Prostate gland (tissue), 2 donors: ENCODE measurements around the gene YWHAQ.

Source experiments
- CTCF ChIP-seq, 4 experiments: fragments of 200-600 bp in 2 of 4; fragments of 450-650 bp in 2 of 4; sonication (generic) in 2 of 4; IDR thresholded peaks; 1 replicate in 3 of 4; 2 replicates in 1 of 4; pipeline ENCODE4 v1.5.1; 2016 to 2019; ENCODE audit warnings: antibody characterized with exemption in 4 of 4, mild to moderate bottlenecking in 2 of 4, moderate library complexity in 2 of 4
- POLR2A ChIP-seq: fragments of 450-650 bp; IDR thresholded peaks from one replicate; pipeline ENCODE4 v1.6.1; 2016; ENCODE audit warnings: antibody characterized with exemption, mild to moderate bottlenecking

DNA sequence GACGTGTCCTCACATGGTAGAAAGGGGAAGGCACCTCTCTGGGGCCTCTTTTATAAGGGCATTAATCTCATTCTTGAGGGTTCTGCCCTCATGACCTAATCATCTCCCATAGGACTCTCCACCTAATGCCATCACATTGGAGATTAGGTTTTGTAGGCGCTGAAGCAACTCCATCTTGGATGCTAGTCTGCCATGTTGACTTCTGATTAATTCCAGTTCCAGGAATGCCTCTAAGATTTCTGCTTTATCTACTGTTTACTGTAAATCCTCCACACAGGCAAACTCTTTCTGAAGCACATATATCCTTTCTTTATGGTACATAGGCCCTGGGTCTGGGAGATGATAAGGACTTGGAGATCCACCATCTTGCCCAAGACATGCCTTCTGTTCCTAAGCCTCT is 49.3 kb upstream of the YWHAQ start:
- TF ChIP-seq CTCF (IDR thresholded peaks at IDR 0.05) (no peak), POLR2A (no peak)
